Measurements from ENCODE around the gene OSBPL10. TPM values are rescaled to one million over a fixed set of nuclear protein-coding genes. Genes with fewer than 3 reads are reported as not detected.
"Not testable (repeated sequence)": the region's sequence is repeated elsewhere in the genome, so short reads cannot be mapped to it uniquely, and the experiment has no call there.

OSBPL10 gene
- total RNA-seq, 1 donor = 29.0 TPM

DNA sequence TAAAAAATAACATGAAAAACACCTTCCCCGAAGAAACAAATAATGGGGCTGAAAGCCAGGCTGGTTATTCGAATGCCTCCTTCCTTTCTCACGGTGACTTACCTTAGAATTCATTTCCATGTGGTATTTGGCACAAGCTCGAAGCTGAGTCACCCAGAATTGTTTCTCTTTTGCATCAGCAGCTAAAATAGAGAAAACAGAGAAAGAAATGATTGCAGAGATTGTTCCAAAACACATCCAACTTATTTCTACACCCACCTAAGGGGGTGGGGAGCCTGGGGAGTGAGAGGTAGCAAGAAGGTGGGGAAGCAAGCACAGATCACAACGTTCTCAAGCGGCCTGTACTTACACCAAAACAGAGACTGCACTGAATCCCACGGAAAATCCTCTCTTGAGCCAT lies 104.7 kb downstream of the OSBPL10 start:
- TF ChIP-seq, protein P1, sequence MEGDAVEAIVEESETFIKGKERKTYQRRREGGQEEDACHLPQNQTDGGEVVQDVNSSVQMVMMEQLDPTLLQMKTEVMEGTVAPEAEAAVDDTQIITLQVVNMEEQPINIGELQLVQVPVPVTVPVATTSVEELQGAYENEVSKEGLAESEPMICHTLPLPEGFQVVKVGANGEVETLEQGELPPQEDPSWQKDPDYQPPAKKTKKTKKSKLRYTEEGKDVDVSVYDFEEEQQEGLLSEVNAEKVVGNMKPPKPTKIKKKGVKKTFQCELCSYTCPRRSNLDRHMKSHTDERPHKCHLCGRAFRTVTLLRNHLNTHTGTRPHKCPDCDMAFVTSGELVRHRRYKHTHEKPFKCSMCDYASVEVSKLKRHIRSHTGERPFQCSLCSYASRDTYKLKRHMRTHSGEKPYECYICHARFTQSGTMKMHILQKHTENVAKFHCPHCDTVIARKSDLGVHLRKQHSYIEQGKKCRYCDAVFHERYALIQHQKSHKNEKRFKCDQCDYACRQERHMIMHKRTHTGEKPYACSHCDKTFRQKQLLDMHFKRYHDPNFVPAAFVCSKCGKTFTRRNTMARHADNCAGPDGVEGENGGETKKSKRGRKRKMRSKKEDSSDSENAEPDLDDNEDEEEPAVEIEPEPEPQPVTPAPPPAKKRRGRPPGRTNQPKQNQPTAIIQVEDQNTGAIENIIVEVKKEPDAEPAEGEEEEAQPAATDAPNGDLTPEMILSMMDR (IDR thresholded peaks at IDR 0.05; ENCODE audit: extremely low read depth, low read depth, low read length) = no peak
- H3K4me1 ChIP-seq (ENCODE audit: insufficient read depth, low read length) = peaks cover 9% of the 10 kb centered on the region
- no peaks in the 10 kb centered on the region for H3K36me3 ChIP-seq (ENCODE audit: insufficient read depth, low read length)
- no peaks in the 10 kb centered on the region for H3K27me3 ChIP-seq (ENCODE audit: insufficient read depth, low read length)
- H2AFZ ChIP-seq (ENCODE audit: low read length) = no peak overlapping the region
- H3K27ac ChIP-seq (ENCODE audit: low read depth, low read length) = no peak overlapping the region
- H3K9me3 ChIP-seq (ENCODE audit: low read depth, low read length) = no peaks in the 10 kb centered on the region
- no peak overlapping the region for H3K4me3 ChIP-seq (ENCODE audit: insufficient read depth, low read length)
- H4K20me1 ChIP-seq (ENCODE audit: insufficient read depth, low read length) = no peaks in the 10 kb centered on the region
- no peaks in the 10 kb centered on the region for H3K79me2 ChIP-seq (ENCODE audit: insufficient read depth, low read length)
- peak overlapping the region; percentile 12 for H3K4me2 ChIP-seq (ENCODE audit: insufficient read depth, low read length)
- peak; percentile 74 for DNase-seq (ENCODE audit: insufficient read length, low spot score, missing footprints)

DNA sequence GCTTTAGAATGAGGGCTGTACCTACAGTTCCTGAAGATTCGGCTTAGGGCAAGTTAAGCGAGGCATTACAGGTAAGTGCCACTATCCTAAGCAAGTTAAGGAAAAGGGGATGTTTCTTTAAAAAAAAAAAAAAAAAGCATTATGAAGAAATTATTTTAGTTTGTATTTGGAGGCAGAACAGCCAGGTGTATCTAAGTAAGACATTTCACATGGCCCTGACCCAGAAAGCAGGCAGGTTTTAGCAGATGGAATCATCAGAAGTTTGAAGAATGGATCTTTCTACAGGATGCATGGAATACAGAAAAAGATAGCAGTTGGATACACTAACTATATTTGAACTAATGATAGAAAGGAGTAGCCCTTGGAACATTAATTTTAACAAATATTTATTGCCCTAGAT lies 105.6 kb downstream of the OSBPL10 start:
- Histone ChIP-seq H3K4me2 (ENCODE audit: insufficient read depth, low read length) (no peak overlapping the region), H3K27me3 (ENCODE audit: insufficient read depth, low read length) (no peaks in the 10 kb centered on the region), H3K4me3 (ENCODE audit: insufficient read depth, low read length) (no peak overlapping the region), H3K4me1 (ENCODE audit: insufficient read depth, low read length) (peaks cover 9% of the 10 kb centered on the region), H3K27ac (ENCODE audit: low read depth, low read length) (no peak overlapping the region), H3K79me2 (ENCODE audit: insufficient read depth, low read length) (no peaks in the 10 kb centered on the region), H3K9me3 (ENCODE audit: low read depth, low read length) (no peaks in the 10 kb centered on the region), H2AFZ (ENCODE audit: low read length) (no peak overlapping the region), H4K20me1 (ENCODE audit: insufficient read depth, low read length) (no peaks in the 10 kb centered on the region), H3K36me3 (ENCODE audit: insufficient read depth, low read length) (no peaks in the 10 kb centered on the region)
- DNase-seq (ENCODE audit: insufficient read length, low spot score, missing footprints) = no peak
- TF ChIP-seq, protein P1 (IDR thresholded peaks at IDR 0.05; ENCODE audit: extremely low read depth, low read depth, low read length) = no peak

DNA sequence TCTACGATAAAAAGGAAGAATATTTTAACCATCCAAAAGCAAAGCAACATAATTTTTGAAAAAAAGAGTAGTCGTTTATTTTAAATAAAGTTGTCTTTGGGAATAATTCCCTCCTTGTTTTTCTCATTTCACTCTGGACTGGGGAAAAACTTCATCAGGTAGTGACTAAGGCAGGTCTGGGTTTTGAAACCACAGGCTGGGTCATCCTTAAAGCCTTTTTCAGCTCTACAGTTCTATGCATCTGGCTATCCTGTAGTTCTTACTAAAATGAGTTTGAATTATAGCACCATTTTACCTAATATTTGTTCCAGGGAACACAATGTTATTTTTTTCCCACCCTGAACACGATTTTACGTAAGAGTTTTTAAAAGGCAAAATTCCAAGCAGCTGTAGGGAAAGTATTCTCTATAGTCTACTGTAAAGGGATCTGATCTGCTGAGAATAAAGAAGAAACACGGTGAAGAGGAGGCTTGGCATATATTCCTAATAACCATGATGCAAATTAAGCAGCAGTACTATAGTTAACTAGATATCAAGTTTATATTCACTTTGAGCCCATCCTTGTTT lies 107.7 kb downstream of the OSBPL10 start:
- DNase-seq (ENCODE audit: insufficient read length, low spot score, missing footprints) = no peak

DNA sequence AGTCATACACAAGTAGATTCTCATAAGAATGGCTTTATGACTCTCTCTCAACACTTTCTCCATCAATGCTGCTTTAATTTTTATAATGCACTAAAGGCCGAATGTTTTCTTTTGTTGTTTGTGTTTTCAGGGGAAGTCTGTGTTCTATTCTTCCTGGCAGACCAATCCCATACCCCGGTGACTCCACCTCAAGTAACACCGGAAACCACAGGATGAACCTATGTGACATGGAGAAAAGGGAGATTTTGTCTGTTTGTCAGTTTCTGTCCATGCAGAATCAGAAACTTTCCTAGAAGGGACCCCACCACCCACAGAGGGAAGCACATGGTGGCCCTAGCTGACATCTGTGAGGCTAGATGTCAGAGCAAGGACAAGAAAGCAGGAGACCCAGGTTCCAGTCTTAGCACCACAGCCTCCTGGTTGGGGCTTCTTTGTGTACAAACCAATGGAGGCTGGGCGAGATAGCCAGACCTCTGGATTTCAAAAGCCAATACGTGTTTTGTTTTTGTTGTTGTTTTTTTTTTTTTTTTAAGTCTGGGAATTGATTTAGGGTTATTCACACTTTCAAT lies 109.0 kb downstream of the OSBPL10 start:
- peak; percentile 75 for DNase-seq (ENCODE audit: insufficient read length, low spot score, missing footprints)
- peaks cover 9% of the 10 kb centered on the region for H3K4me1 ChIP-seq (ENCODE audit: insufficient read depth, low read length)
- TF ChIP-seq, protein P1 (IDR thresholded peaks at IDR 0.05; ENCODE audit: extremely low read depth, low read depth, low read length) = no peak

More for the DNA sequence above, 107.7 kb downstream of the OSBPL10 start:
- no peaks in the 10 kb centered on the region for H4K20me1 ChIP-seq (ENCODE audit: insufficient read depth, low read length)
- no peak overlapping the region for H3K4me3 ChIP-seq (ENCODE audit: insufficient read depth, low read length)
- H2AFZ ChIP-seq (ENCODE audit: low read length) = no peak overlapping the region
- H3K36me3 ChIP-seq (ENCODE audit: insufficient read depth, low read length) = no peaks in the 10 kb centered on the region
- TF ChIP-seq, protein P1 (IDR thresholded peaks at IDR 0.05; ENCODE audit: extremely low read depth, low read depth, low read length) = no peak
- H3K27ac ChIP-seq (ENCODE audit: low read depth, low read length) = no peak overlapping the region
- no peaks in the 10 kb centered on the region for H3K27me3 ChIP-seq (ENCODE audit: insufficient read depth, low read length)
- no peaks in the 10 kb centered on the region for H3K79me2 ChIP-seq (ENCODE audit: insufficient read depth, low read length)
- no peaks in the 10 kb centered on the region for H3K9me3 ChIP-seq (ENCODE audit: low read depth, low read length)
- H3K4me2 ChIP-seq (ENCODE audit: insufficient read depth, low read length) = no peak overlapping the region
- H3K4me1 ChIP-seq (ENCODE audit: insufficient read depth, low read length) = peaks cover 9% of the 10 kb centered on the region

DNA sequence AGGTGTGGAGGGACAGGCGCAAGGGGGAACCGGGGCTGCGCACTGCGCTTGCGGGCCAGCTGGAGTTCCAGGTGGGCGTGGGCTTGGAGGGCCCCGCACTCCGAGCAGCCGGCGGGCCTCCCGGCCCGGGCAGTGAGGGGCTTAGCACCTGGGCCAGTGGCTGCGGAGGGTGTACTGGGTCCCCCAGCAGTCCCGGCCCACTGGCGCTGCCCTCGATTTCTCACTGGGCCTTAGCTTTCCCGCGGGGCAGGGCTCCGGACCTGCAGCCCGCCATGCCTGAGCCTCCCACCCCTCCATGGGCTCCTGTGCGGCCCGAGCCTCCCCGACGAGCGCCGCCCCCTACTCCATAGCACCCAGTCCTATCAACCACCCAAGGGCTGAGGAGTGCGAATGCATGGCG lies 111.0 kb downstream of the OSBPL10 start:
- H3K4me1 ChIP-seq (ENCODE audit: insufficient read depth, low read length); H4K20me1 ChIP-seq (ENCODE audit: insufficient read depth, low read length); H3K9me3 ChIP-seq (ENCODE audit: low read depth, low read length); H2AFZ ChIP-seq (ENCODE audit: low read length); DNase-seq (ENCODE audit: insufficient read length, low spot score, missing footprints); H3K4me3 ChIP-seq (ENCODE audit: insufficient read depth, low read length); H3K27ac ChIP-seq (ENCODE audit: low read depth, low read length); H3K36me3 ChIP-seq (ENCODE audit: insufficient read depth, low read length); H3K27me3 ChIP-seq (ENCODE audit: insufficient read depth, low read length); H3K79me2 ChIP-seq (ENCODE audit: insufficient read depth, low read length); H3K4me2 ChIP-seq (ENCODE audit: insufficient read depth, low read length): not testable (repeated sequence)

More for the DNA sequence above, 109.0 kb downstream of the OSBPL10 start:
- H4K20me1 ChIP-seq (ENCODE audit: insufficient read depth, low read length) = no peaks in the 10 kb centered on the region
- no peaks in the 10 kb centered on the region for H3K36me3 ChIP-seq (ENCODE audit: insufficient read depth, low read length)
- H3K9me3 ChIP-seq (ENCODE audit: low read depth, low read length) = no peaks in the 10 kb centered on the region
- no peak overlapping the region for H2AFZ ChIP-seq (ENCODE audit: low read length)
- no peak overlapping the region for H3K4me2 ChIP-seq (ENCODE audit: insufficient read depth, low read length)
- H3K27ac ChIP-seq (ENCODE audit: low read depth, low read length) = no peak overlapping the region
- H3K79me2 ChIP-seq (ENCODE audit: insufficient read depth, low read length) = no peaks in the 10 kb centered on the region
- H3K27me3 ChIP-seq (ENCODE audit: insufficient read depth, low read length) = no peaks in the 10 kb centered on the region
- no peak overlapping the region for H3K4me3 ChIP-seq (ENCODE audit: insufficient read depth, low read length)
